CD4-positive, alpha-beta memory T cell (primary cell): ENCODE results near the gene IGF2BP2. TPM values are rescaled to one million over a fixed set of nuclear protein-coding genes. Genes with fewer than 3 reads are reported as not detected.

ENCODE experiments used
- CTCF ChIA-PET: fragments of 350-600 bp; sonication (Branson Sonifier 250); formaldehyde crosslinking; loops from one replicate; lab custom pipeline; 2021; ENCODE audit warnings: inconsistent platforms; ENCODE audit not compliant: partially characterized antibody; lab: Charles Lee
- POLR2A ChIA-PET: fragments of 350-600 bp; sonication (Branson Sonifier 250); formaldehyde crosslinking; loops from one replicate; lab custom pipeline; 2021; ENCODE audit not compliant: partially characterized antibody; lab: Charles Lee
- DNase-seq, 5 donors: peaks; one replicate each; pipeline versions ENCODE4 v3.0.0 to v3.0.0-alpha.2; 2020 to 2022; ENCODE audit warnings: mixed read lengths in 1 of 5
- H3K27ac ChIP-seq: one replicate; pipeline ENCODE4 v1.7.0; 2013; ENCODE audit warnings: low read depth, low read length
- H3K27me3 ChIP-seq: 2 replicates; pipeline ENCODE4 v1.7.0; 2013; ENCODE audit warnings: mild to moderate bottlenecking, low read length, moderate library complexity; ENCODE audit not compliant: insufficient read depth
- H3K36me3 ChIP-seq: 2 replicates; pipeline ENCODE4 v1.7.0; 2013; ENCODE audit warnings: mild to moderate bottlenecking, low read length, moderate library complexity; ENCODE audit not compliant: insufficient read depth
- H3K4me1 ChIP-seq: 2 replicates; pipeline ENCODE4 v1.7.0; 2013; ENCODE audit warnings: mild to moderate bottlenecking, low read length, moderate library complexity; ENCODE audit not compliant: insufficient read depth
- H3K4me3 ChIP-seq, 2 donors: one replicate each; pipeline ENCODE4 v1.7.0; 2013; ENCODE audit warnings: low read length in 2 of 2, mild to moderate bottlenecking in 1 of 2
- H3K9me3 ChIP-seq, 2 donors: one replicate each; pipeline ENCODE4 v1.7.0; 2013; ENCODE audit warnings: low read length in 2 of 2, control low read depth in 1 of 2; ENCODE audit not compliant: control insufficient read depth in 1 of 2
- H3K27ac Mint-ChIP-seq, 7 donors: one replicate each; pipeline ENCODE4 v1.8.0; 2020 to 2021; ENCODE audit warnings: mixed read lengths in 7 of 7, mild to moderate bottlenecking in 6 of 7, inconsistent platforms in 3 of 7, moderate library complexity in 3 of 7
- H3K27me3 Mint-ChIP-seq, 2 donors: one replicate each; pipeline ENCODE4 v1.8.0; 2020 to 2021; ENCODE audit warnings: mixed read lengths in 2 of 2
- H3K36me3 Mint-ChIP-seq, 2 donors: one replicate each; pipeline ENCODE4 v1.8.0; 2020 to 2021; ENCODE audit warnings: mixed read lengths in 2 of 2, inconsistent platforms in 1 of 2, mild to moderate bottlenecking in 1 of 2
- H3K4me1 Mint-ChIP-seq, 4 donors: one replicate each; pipeline ENCODE4 v1.8.0; 2020 to 2021; ENCODE audit warnings: mixed read lengths in 4 of 4, mild to moderate bottlenecking in 1 of 4
- H3K4me3 Mint-ChIP-seq, 8 donors: one replicate each; pipeline ENCODE4 v1.8.0; 2020 to 2021; ENCODE audit warnings: mixed read lengths in 8 of 8, mild to moderate bottlenecking in 7 of 8, moderate library complexity in 6 of 8, inconsistent platforms in 3 of 8
- H3K9me3 Mint-ChIP-seq, 8 donors: one replicate each; pipeline ENCODE4 v1.8.0; 2020 to 2021; ENCODE audit warnings: mixed read lengths in 8 of 8, mild to moderate bottlenecking in 5 of 8, inconsistent platforms in 3 of 8, moderate library complexity in 1 of 8
- intact Hi-C: fragments of 100-400 bp; cut with micrococcal nuclease; formaldehyde crosslinking; loops from one replicate; pipeline ENCODE4 v1.15.1; 2023
- polyA plus RNA-seq, 2 donors: library from polyadenylated mRNA; unstranded; fragments of 300-500 nt; fragmentation: Illumina TruSeq; gene quantifications; one replicate each; pipeline ENCODE4 v1.2.3, GENCODE V29; 2021
- total RNA-seq, 2 experiments: library from RNA; stranded (reverse); gene quantifications; one replicate each; pipeline ENCODE4 v1.2.3, GENCODE V29; 2021

Gene IGF2BP2
- total and polyA plus RNA-seq, 4 experiments from 2014 or later = not detected

DNA sequence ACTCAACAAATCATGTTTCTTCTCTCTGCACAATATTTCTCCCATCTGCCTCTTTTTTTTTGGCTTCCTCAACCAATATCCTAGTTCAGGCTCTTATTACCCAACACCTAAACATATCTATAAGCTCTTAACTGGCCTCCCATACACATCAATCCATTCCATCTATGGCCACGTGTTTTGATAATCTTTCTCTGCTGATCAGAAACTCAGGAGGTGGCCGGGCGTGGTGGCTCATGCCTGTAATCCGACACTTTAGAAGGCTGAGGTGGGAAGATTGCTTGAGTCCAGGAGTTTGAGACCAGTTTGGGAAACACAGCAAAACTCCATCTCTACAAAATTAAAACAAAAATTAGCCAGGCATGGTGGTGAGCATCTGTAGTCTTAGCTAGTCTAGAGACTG is 68.4 kb downstream of the IGF2BP2 start:
- POLR2A ChIA-PET = no interaction called here

DNA sequence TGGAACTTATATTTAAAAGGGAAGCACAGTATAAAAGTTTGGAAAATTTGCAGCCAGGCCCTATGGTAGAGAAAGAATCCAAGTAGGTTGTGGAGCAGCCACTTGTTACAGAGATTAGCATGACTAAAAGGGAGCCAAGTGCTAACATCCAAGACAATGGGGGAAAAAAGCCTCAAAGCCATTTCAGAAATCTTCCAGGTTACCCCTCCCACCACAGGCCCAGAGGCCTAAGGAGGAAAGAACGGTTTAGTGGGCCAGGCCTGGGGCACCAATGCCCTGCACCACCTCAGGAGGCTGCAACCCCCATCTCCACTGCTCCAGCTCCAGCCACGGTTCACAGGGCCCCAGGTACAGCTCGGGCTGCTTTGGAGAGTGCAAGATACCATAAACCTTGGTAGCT is 69.9 kb downstream of the IGF2BP2 start:
- Mint-ChIP-seq H3K27me3 (peaks cover 14 to 26% of the 10 kb centered on the region in 2 donors), H3K4me1 (no peaks in the 10 kb centered on the region), H3K36me3 (no peaks in the 10 kb centered on the region), H3K9me3 (peaks cover 3 to 17% (median 10%) of the 10 kb centered on the region in 8 donors), H3K27ac (no peak overlapping the region), H3K4me3 (no peak overlapping the region)
- CTCF ChIA-PET = no interaction called here
- H3K27me3 ChIP-seq = no peaks in the 10 kb centered on the region
- DNase-seq = no peak
- no peak overlapping the region for H3K4me3 ChIP-seq
- intact Hi-C loops = no loop called here
- no peaks in the 10 kb centered on the region for H3K4me1 ChIP-seq
- POLR2A ChIA-PET = no interaction called here
- no peak overlapping the region for H3K27ac ChIP-seq
- no peaks in the 10 kb centered on the region for H3K9me3 ChIP-seq
- no peaks in the 10 kb centered on the region for H3K36me3 ChIP-seq

More for the DNA sequence above, 68.4 kb downstream of the IGF2BP2 start:
- Mint-ChIP-seq H3K4me3 (no peak overlapping the region), H3K9me3 (peaks cover 0 to 17% (median 10%) of the 10 kb centered on the region in 8 donors), H3K4me1 (no peaks in the 10 kb centered on the region), H3K27ac (peak overlapping the region in 1 of 7 donors; percentile 36), H3K27me3 (peaks cover 20 to 34% of the 10 kb centered on the region in 2 donors), H3K36me3 (no peaks in the 10 kb centered on the region)
- no peak for DNase-seq
- intact Hi-C loops = no loop called here
- Histone ChIP-seq H3K27ac (no peak overlapping the region), H3K36me3 (no peaks in the 10 kb centered on the region), H3K4me1 (no peaks in the 10 kb centered on the region), H3K9me3 (no peaks in the 10 kb centered on the region), H3K4me3 (no peak overlapping the region), H3K27me3 (no peaks in the 10 kb centered on the region)
- CTCF ChIA-PET = no interaction called here

DNA sequence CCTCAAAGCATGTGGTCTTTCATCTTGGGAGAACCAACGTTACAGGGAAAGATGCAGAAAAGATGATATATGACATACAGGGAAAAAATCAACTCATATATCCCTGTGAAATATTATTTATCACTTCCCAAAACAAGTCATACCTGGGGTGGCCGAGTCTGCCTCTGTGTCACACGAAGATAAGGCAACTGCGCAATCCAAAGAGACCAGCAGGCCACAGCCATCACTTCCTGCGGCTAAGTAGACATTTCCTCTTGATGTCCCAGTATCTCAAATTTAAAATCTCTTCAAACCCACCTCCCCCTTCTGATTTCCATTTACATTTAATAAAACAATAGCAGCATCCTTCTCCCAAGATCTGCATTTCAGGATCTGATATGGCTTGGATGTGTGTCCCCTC is 71.5 kb downstream of the IGF2BP2 start:
- Histone ChIP-seq H3K4me3 (no peak overlapping the region), H3K27ac (no peak overlapping the region), H3K9me3 (no peaks in the 10 kb centered on the region), H3K36me3 (no peaks in the 10 kb centered on the region), H3K4me1 (no peaks in the 10 kb centered on the region), H3K27me3 (no peaks in the 10 kb centered on the region)
- peaks cover 3 to 17% (median 10%) of the 10 kb centered on the region in 8 donors for H3K9me3 Mint-ChIP-seq
- ChIA-PET POLR2A (no interaction called here), CTCF (no interaction called here)
- no peaks in the 10 kb centered on the region for H3K4me1 Mint-ChIP-seq
- H3K4me3 Mint-ChIP-seq = no peak overlapping the region
- H3K36me3 Mint-ChIP-seq = no peaks in the 10 kb centered on the region
- DNase-seq = no peak
- H3K27me3 Mint-ChIP-seq = peaks cover 11 to 23% of the 10 kb centered on the region in 2 donors
- no peak overlapping the region for H3K27ac Mint-ChIP-seq
- intact Hi-C loops = no loop called here

DNA sequence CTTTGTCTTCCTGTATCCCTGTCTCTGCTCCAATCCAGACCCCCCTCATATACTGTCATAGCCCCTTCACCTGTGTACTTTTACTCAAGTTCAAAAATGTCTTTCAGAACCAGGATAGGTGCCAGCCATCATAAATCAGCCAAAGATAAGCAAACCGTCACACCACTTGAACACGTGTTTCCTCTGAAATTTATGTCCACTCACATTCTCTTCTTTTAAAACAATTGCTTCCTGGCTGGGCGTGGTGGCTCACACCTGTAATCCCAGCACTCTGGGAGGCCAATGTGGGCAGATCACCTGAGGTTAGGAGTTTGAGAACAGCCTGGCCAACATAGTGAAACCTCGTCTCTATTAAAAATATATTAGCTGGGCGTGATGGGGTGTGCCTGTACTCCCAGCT is 74.1 kb downstream of the IGF2BP2 start:
- intact Hi-C loops = no loop called here
- CTCF ChIA-PET = no interaction called here

DNA sequence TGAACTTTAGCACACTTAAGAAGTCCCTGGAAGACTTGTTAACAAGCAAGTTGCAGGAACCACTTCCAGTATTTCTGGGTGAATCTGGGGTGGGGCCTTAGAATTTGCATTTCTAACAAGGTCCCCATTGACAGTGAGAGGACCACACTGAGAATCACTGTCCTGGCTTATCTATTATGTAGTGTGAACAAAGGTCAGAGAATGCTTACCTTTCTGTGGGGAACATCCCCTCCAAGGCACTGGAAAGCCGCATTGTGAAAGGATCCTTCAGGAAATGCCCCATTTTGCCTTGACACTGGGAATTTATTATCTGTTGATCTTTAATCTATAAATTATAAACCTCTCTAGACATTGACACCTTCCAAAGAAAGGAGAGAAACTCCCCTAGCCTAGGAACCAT is 74.8 kb downstream of the IGF2BP2 start:
- Mint-ChIP-seq H3K9me3 (peaks cover 0 to 11% (median 7%) of the 10 kb centered on the region in 8 donors), H3K27ac (no peak overlapping the region), H3K27me3 (peaks cover 13 to 17% of the 10 kb centered on the region in 2 donors), H3K4me1 (no peaks in the 10 kb centered on the region), H3K36me3 (no peaks in the 10 kb centered on the region), H3K4me3 (no peak overlapping the region)
- CTCF ChIA-PET = no interaction called here
- H3K36me3 ChIP-seq = no peaks in the 10 kb centered on the region
- no peak overlapping the region for H3K27ac ChIP-seq
- DNase-seq = no peak
- intact Hi-C loops = no loop called here
- H3K9me3 ChIP-seq = no peaks in the 10 kb centered on the region
- POLR2A ChIA-PET = no interaction called here
- H3K4me1 ChIP-seq = no peaks in the 10 kb centered on the region
- no peaks in the 10 kb centered on the region for H3K27me3 ChIP-seq
- no peak overlapping the region for H3K4me3 ChIP-seq

More for the DNA sequence above, 74.1 kb downstream of the IGF2BP2 start:
- Histone ChIP-seq H3K9me3 (no peaks in the 10 kb centered on the region), H3K27me3 (no peaks in the 10 kb centered on the region), H3K4me3 (no peak overlapping the region), H3K36me3 (no peaks in the 10 kb centered on the region), H3K4me1 (no peaks in the 10 kb centered on the region), H3K27ac (no peak overlapping the region)
- POLR2A ChIA-PET = no interaction called here
- H3K4me3 Mint-ChIP-seq = no peak overlapping the region
- no peak overlapping the region for H3K27ac Mint-ChIP-seq
- peaks cover 10 to 15% of the 10 kb centered on the region in 2 donors for H3K27me3 Mint-ChIP-seq
- peaks cover 0 to 13% (median 7%) of the 10 kb centered on the region in 8 donors for H3K9me3 Mint-ChIP-seq
- no peaks in the 10 kb centered on the region for H3K4me1 Mint-ChIP-seq
- DNase-seq = no peak
- H3K36me3 Mint-ChIP-seq = no peaks in the 10 kb centered on the region

DNA sequence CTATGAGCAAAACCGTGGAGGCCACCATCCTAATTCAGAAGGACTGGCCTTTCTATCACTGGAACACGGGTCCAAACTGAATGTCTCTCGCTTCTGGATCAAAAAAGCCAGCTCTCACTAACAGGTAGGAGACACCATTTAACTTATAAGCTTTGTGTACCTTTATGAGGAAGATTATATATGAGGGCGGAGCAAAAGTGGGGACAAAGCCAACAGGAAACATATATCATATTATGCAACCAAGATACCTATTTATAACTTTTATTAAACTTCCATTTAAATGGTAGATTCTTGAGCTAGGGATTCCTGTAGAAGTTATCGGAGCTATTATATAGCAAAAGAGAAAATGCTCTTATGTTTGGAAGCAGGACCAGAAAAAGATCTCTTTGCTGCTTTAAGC is 78.4 kb downstream of the IGF2BP2 start:
- ChIA-PET CTCF (interaction anchor here (0.6 to 1.6 kb wide), 4 partner anchors 16 to 88 kb away, joined by 3 to 5 read pairs (median 3); no protein-coding TSS in a partner anchor), POLR2A (no interaction called here)
- Histone ChIP-seq H3K4me3 (no peak overlapping the region), H3K4me1 (no peaks in the 10 kb centered on the region), H3K9me3 (no peaks in the 10 kb centered on the region), H3K27ac (no peak overlapping the region), H3K36me3 (no peaks in the 10 kb centered on the region), H3K27me3 (no peaks in the 10 kb centered on the region)
- H3K27ac Mint-ChIP-seq = no peak overlapping the region
- H3K9me3 Mint-ChIP-seq = peaks cover 0 to 3% (median 0%) of the 10 kb centered on the region in 8 donors
- H3K4me3 Mint-ChIP-seq = no peak overlapping the region
- no peaks in the 10 kb centered on the region for H3K4me1 Mint-ChIP-seq
- DNase-seq = no peak
- intact Hi-C loops = no loop called here
- H3K36me3 Mint-ChIP-seq = no peaks in the 10 kb centered on the region
- H3K27me3 Mint-ChIP-seq = peaks cover 15 to 20% of the 10 kb centered on the region in 2 donors

DNA sequence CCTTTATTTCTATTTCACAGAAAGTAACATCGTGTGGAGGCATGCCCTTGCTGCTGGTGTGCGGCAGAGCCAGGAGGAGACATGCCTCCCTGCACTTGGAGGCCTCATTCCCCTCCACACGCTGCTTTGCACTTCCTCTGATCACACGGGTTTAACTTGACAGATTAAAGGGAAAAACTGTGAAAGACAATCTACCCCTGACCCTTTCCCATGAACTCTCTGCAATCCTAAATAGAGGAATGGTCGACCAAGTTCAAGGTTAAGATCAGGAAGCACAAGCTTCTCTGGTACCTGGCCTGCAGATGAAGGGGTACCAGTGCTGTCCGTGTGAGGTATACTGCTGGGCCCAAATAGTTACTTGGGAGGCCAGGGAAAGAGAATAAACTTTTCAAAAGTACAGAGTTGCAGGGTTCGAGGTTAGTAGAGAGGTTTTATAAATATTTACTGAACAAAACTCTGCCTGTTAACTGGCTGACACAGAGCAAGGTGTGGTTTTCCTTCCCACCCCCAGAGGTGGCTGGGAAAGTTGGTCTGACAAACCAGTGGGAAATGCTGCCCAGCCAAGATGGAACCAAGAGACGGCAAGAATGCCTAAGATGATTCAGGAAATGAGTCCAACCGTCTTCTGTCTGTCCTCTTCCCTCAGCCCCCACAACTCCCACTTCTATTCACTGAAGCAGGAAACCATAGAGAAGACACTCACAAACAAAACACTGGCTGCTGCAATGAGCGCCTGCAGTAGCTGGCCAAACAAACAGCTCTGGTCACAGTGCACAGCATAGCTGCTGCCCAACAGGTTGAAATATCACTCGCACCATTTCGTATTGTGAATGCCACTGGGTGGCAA is 79.6 kb downstream of the IGF2BP2 start:
- no peaks in the 10 kb centered on the region for H3K36me3 Mint-ChIP-seq
- no peaks in the 10 kb centered on the region for H3K9me3 Mint-ChIP-seq
- H3K27ac Mint-ChIP-seq = no peak overlapping the region
- Histone ChIP-seq H3K27me3 (no peaks in the 10 kb centered on the region), H3K4me3 (no peak overlapping the region), H3K4me1 (no peaks in the 10 kb centered on the region), H3K27ac (no peak overlapping the region), H3K9me3 (no peaks in the 10 kb centered on the region), H3K36me3 (no peaks in the 10 kb centered on the region)
- peaks cover 8 to 25% of the 10 kb centered on the region in 2 donors for H3K27me3 Mint-ChIP-seq
- intact Hi-C loops = no loop called here
- H3K4me3 Mint-ChIP-seq = no peak overlapping the region
- CTCF ChIA-PET = interaction anchor here (0.5 to 1.6 kb wide), 2 partner anchors 15 to 22 kb away, joined by 3 to 4 read pairs; no protein-coding TSS in a partner anchor
- DNase-seq = no peak
- POLR2A ChIA-PET = no interaction called here
- H3K4me1 Mint-ChIP-seq = no peaks in the 10 kb centered on the region
